Glutamatergic neuron (in vitro differentiated cells): ENCODE data around the gene RNF8. TPM values are rescaled to one million over a fixed set of nuclear protein-coding genes. Genes with fewer than 3 reads are reported as not detected.

Experiments
- DNase-seq: peaks from one replicate; pipeline ENCODE4 v3.0.0; 2022
- H3K27ac Mint-ChIP-seq: one replicate; pipeline ENCODE4 v1.8.0; 2020; ENCODE audit warnings: mild to moderate bottlenecking, mixed read lengths, inconsistent platforms; ENCODE audit not compliant: unreplicated experiment
- H3K27me3 Mint-ChIP-seq: one replicate; pipeline ENCODE4 v1.8.0; 2020; ENCODE audit warnings: mild to moderate bottlenecking, moderate library complexity, mixed read lengths, inconsistent platforms; ENCODE audit not compliant: unreplicated experiment
- H3K36me3 Mint-ChIP-seq: one replicate; pipeline ENCODE4 v1.8.0; 2020; ENCODE audit warnings: mild to moderate bottlenecking, mixed read lengths, inconsistent platforms; ENCODE audit not compliant: unreplicated experiment
- H3K4me1 Mint-ChIP-seq: one replicate; pipeline ENCODE4 v1.8.0; 2020; ENCODE audit warnings: mild to moderate bottlenecking, low read depth, mixed read lengths, inconsistent platforms; ENCODE audit not compliant: unreplicated experiment
- H3K4me3 Mint-ChIP-seq: one replicate; pipeline ENCODE4 v1.8.0; 2020; ENCODE audit warnings: mild to moderate bottlenecking, mixed read lengths, inconsistent platforms; ENCODE audit not compliant: unreplicated experiment
- H3K9me3 Mint-ChIP-seq: one replicate; pipeline ENCODE4 v1.8.0; 2020; ENCODE audit warnings: mild to moderate bottlenecking, moderate library complexity, mixed read lengths, inconsistent platforms; ENCODE audit not compliant: unreplicated experiment
- CTCF ChIP-seq: fragments of 200-600 bp; sonication (generic); IDR thresholded peaks from one replicate; pipeline ENCODE4 v1.5.0; 2021; ENCODE audit not compliant: partially characterized antibody, unreplicated experiment
- total RNA-seq: library from RNA; stranded (reverse); fragmentation: NEBNext Ultra II Directional; extraction: Animal tissue kit (Norgen Biotek cat#: 25700); gene quantifications from one replicate; pipeline ENCODE4 v1.2.1, GENCODE V29; 2021; ENCODE audit not compliant: unreplicated experiment

RNF8 gene
- total RNA-seq, 1 donor from 2014 or later: 21.0 TPM

GRCh38 chr6:37357860-37358259 is 4.1 kb downstream of the RNF8 start:
- Mint-ChIP-seq H3K36me3 (no peaks in the 10 kb centered on the region), H3K27me3 (peaks cover 2% of the 10 kb centered on the region), H3K4me3 (no peak overlapping the region), H3K27ac (no peak overlapping the region), H3K9me3 (peaks cover 4% of the 10 kb centered on the region), H3K4me1 (peaks cover 14% of the 10 kb centered on the region)
- no peak for TF ChIP-seq CTCF
- no peak for DNase-seq

GRCh38 chr6:37359039-37359438 is 5.3 kb downstream of the RNF8 start:
- no peaks in the 10 kb centered on the region for H3K9me3 Mint-ChIP-seq
- no peak overlapping the region for H3K27ac Mint-ChIP-seq
- no peak overlapping the region for H3K4me3 Mint-ChIP-seq
- H3K4me1 Mint-ChIP-seq: peaks cover 11% of the 10 kb centered on the region
- DNase-seq: no peak
- no peak for TF ChIP-seq CTCF
- no peaks in the 10 kb centered on the region for H3K27me3 Mint-ChIP-seq
- no peaks in the 10 kb centered on the region for H3K36me3 Mint-ChIP-seq

GRCh38 chr6:37362101-37362828 is 8.5 kb downstream of the RNF8 start:
- H3K4me1 Mint-ChIP-seq: peaks cover 8% of the 10 kb centered on the region
- no peaks in the 10 kb centered on the region for H3K36me3 Mint-ChIP-seq
- peaks cover 2% of the 10 kb centered on the region for H3K27me3 Mint-ChIP-seq
- no peak overlapping the region for H3K4me3 Mint-ChIP-seq
- no peak overlapping the region for H3K27ac Mint-ChIP-seq
- TF ChIP-seq CTCF: no peak
- no peak for DNase-seq
- no peaks in the 10 kb centered on the region for H3K9me3 Mint-ChIP-seq

- H3K4me3 Mint-ChIP-seq: no peak overlapping the region
- H3K27ac Mint-ChIP-seq: no peak overlapping the region
- H3K9me3 Mint-ChIP-seq: no peaks in the 10 kb centered on the region
- peaks cover 4% of the 10 kb centered on the region for H3K4me1 Mint-ChIP-seq
- peaks cover 2% of the 10 kb centered on the region for H3K27me3 Mint-ChIP-seq
- DNase-seq: no peak
- TF ChIP-seq CTCF: no peak
- peaks cover 6% of the 10 kb centered on the region for H3K36me3 Mint-ChIP-seq
Measured at GRCh38 chr6:37365791-37366190, 12.0 kb downstream of the RNF8 start.

- H3K4me3 Mint-ChIP-seq: no peak overlapping the region
- no peak overlapping the region for H3K27ac Mint-ChIP-seq
- peaks cover 4% of the 10 kb centered on the region for H3K4me1 Mint-ChIP-seq
- peaks cover 6% of the 10 kb centered on the region for H3K36me3 Mint-ChIP-seq
- TF ChIP-seq CTCF: no peak
- H3K27me3 Mint-ChIP-seq: peaks cover 2% of the 10 kb centered on the region
- DNase-seq: no peak
- H3K9me3 Mint-ChIP-seq: no peaks in the 10 kb centered on the region
Measured at GRCh38 chr6:37366910-37367309, 13.1 kb downstream of the RNF8 start.
